ENCODE data around the gene ESR1.

The ESR1 gene

DNA sequence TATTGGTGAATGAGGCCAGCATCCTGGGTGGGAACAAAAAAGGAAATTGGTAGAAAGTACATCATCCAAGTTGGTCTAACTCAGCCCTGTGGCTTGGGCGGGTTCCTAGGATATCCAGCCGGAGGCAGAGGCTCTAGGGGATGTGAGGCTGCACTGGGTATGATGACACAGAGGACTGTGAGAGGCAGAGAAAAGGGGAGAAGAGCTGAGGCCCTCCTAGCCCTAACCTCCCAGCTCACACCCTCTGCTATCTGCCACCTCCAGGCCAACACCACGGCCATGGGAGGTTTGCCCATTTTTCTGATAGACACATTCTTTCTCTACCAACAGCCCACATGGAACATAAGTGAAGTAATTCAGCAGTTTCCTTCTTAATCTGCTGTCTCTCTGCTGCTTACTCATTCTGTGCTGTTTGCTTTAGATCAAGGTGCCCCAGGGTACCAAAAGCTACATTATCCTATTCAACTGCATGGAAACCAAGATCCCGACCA lies 284.4 kb downstream of the ESR1 start:
- ATAC-seq = no peak
- Mint-ChIP-seq H3K4me1 (no peaks in the 10 kb centered on the region), H3K9me3 (no peaks in the 10 kb centered on the region), H3K27me3 (no peaks in the 10 kb centered on the region), H3K36me3 (no peaks in the 10 kb centered on the region), H3K4me3 (no peak overlapping the region), H3K27ac (no peak overlapping the region)

DNA sequence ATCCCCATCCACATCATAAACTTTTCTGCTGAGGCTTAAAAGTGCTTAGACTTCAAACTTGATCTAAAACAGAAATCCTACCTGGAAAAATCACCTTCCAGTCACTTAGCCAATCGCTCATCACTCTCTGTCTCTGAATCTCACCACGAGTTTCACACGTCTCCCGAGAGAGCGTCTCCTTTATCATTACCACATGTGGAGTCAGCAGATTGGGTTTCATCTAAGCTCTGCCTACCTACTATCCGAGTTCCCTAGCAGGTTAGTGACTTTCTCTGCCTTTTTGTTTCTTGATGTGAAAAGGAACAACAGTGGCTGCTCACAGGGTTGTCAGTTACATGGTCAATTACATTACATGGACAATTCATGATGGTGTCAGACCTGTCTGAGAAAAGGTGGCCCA lies 286.2 kb downstream of the ESR1 start:
- no peak overlapping the region for H3K4me3 Mint-ChIP-seq
- H3K9me3 Mint-ChIP-seq = no peaks in the 10 kb centered on the region
- ATAC-seq = no peak
- H3K36me3 Mint-ChIP-seq = no peaks in the 10 kb centered on the region
- H3K27ac Mint-ChIP-seq = no peak overlapping the region
- H3K4me1 Mint-ChIP-seq = no peaks in the 10 kb centered on the region
- H3K27me3 Mint-ChIP-seq = no peaks in the 10 kb centered on the region

DNA sequence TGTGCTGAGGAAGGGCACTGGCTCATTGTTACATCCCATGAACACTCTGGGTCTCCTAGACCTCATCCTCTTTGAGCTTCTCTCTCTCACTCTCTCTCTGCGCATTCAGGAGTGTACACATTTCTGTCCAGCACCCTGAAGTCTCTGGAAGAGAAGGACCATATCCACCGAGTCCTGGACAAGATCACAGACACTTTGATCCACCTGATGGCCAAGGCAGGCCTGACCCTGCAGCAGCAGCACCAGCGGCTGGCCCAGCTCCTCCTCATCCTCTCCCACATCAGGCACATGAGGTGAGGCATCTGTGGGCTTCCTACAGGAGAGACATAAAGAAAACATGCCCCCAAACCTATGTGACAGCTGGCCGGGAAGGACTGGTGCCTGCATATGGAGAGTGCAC lies 286.8 kb downstream of the ESR1 start:
- H3K4me1 Mint-ChIP-seq = no peaks in the 10 kb centered on the region
- H3K36me3 Mint-ChIP-seq = no peaks in the 10 kb centered on the region
- H3K4me3 Mint-ChIP-seq = no peak overlapping the region
- H3K27me3 Mint-ChIP-seq = no peaks in the 10 kb centered on the region
- H3K9me3 Mint-ChIP-seq = no peaks in the 10 kb centered on the region
- no peak overlapping the region for H3K27ac Mint-ChIP-seq
- no peak for ATAC-seq

DNA sequence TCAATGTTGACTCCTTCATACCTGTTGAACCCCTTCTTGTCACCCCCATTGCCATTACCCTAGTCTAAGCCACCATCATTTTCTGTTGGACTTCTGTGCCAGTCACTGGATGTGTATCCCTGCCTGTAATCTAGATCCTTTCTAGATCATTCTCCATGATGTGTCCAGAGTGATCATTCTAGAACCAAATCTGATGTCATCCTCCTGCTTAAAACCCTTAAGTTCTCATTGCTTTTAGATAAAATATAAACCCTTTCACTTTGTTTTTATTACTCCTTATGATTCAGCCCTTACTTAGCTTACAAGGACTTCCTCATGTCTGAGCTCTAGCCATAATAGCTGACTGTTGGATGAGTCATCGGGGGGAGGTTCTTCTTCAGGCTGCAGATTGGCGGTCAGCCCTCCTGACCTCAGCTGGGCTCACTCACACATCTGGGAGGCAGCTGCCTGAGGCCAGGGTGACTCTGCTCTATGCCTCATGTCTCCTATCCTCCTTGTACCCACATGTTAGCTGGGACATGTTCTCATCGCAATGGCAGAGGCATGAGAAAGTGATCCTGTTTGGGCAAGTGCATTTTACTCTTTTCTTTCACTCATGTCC lies 287.6 kb downstream of the ESR1 start:
- Mint-ChIP-seq H3K27me3 (no peaks in the 10 kb centered on the region), H3K36me3 (no peaks in the 10 kb centered on the region), H3K4me3 (no peak overlapping the region), H3K4me1 (no peaks in the 10 kb centered on the region), H3K9me3 (no peaks in the 10 kb centered on the region), H3K27ac (no peak overlapping the region)
- ATAC-seq = no peak

DNA sequence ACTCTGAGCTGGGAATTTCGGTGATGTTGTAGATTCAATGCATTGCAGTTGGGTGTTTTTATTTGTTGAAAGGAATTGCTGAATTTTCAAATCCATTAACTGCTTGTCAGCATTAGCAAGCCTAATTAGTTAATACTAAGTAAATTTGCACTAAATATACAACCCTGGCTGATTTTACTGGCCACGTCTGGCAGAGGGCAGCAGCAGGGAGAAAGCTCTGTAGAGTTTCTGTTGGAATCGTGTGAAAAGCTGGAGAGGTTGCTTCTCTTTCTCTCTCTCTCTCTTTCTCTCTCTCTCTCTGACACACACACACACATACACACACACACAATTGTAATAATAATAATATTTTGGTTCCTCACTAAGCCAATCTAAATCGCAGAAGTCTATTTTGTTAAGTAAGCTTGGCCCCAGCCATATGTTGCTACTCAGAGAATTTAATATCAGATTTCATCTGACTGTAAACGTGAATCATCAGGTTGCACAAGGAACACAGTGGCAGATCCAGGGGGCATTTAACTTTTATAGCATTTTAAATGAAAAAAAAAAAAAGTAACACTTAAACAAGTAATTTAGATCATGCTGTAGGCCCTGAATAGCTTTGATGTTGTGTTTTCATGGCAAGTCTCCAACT lies 289.5 kb downstream of the ESR1 start:
- ATAC-seq = no peak
- no peaks in the 10 kb centered on the region for H3K27me3 Mint-ChIP-seq
- H3K9me3 Mint-ChIP-seq = no peaks in the 10 kb centered on the region
- H3K36me3 Mint-ChIP-seq = no peaks in the 10 kb centered on the region
- H3K4me1 Mint-ChIP-seq = no peaks in the 10 kb centered on the region
- H3K27ac Mint-ChIP-seq = no peak overlapping the region
- H3K4me3 Mint-ChIP-seq = no peak overlapping the region

DNA sequence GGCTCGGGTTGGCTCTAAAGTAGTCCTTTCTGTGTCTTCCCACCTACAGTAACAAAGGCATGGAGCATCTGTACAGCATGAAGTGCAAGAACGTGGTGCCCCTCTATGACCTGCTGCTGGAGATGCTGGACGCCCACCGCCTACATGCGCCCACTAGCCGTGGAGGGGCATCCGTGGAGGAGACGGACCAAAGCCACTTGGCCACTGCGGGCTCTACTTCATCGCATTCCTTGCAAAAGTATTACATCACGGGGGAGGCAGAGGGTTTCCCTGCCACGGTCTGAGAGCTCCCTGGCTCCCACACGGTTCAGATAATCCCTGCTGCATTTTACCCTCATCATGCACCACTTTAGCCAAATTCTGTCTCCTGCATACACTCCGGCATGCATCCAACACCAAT lies 291.2 kb downstream of the ESR1 start:
- ATAC-seq = no peak
- Mint-ChIP-seq H3K4me3 (no peak overlapping the region), H3K27ac (no peak overlapping the region), H3K27me3 (no peaks in the 10 kb centered on the region), H3K9me3 (no peaks in the 10 kb centered on the region), H3K4me1 (no peaks in the 10 kb centered on the region), H3K36me3 (no peaks in the 10 kb centered on the region)

DNA sequence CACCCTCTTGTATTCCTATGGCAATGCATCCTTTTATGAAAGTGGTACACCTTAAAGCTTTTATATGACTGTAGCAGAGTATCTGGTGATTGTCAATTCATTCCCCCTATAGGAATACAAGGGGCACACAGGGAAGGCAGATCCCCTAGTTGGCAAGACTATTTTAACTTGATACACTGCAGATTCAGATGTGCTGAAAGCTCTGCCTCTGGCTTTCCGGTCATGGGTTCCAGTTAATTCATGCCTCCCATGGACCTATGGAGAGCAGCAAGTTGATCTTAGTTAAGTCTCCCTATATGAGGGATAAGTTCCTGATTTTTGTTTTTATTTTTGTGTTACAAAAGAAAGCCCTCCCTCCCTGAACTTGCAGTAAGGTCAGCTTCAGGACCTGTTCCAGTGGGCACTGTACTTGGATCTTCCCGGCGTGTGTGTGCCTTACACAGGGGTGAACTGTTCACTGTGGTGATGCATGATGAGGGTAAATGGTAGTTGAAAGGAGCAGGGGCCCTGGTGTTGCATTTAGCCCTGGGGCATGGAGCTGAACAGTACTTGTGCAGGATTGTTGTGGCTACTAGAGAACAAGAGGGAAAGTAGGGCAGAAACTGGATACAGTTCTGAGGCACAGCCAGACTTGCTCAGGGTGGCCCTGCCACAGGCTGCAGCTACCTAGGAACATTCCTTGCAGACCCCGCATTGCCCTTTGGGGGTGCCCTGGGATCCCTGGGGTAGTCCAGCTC lies 292.1 kb downstream of the ESR1 start:
- Mint-ChIP-seq H3K4me3 (no peak overlapping the region), H3K9me3 (no peaks in the 10 kb centered on the region), H3K36me3 (no peaks in the 10 kb centered on the region), H3K27me3 (no peaks in the 10 kb centered on the region), H3K4me1 (no peaks in the 10 kb centered on the region), H3K27ac (no peak overlapping the region)
- peak; percentile 9 for ATAC-seq

DNA sequence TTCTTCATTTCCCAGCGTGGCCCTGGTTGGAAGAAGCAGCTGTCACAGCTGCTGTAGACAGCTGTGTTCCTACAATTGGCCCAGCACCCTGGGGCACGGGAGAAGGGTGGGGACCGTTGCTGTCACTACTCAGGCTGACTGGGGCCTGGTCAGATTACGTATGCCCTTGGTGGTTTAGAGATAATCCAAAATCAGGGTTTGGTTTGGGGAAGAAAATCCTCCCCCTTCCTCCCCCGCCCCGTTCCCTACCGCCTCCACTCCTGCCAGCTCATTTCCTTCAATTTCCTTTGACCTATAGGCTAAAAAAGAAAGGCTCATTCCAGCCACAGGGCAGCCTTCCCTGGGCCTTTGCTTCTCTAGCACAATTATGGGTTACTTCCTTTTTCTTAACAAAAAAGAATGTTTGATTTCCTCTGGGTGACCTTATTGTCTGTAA lies 292.7 kb downstream of the ESR1 start:
- no peaks in the 10 kb centered on the region for H3K9me3 Mint-ChIP-seq
- no peaks in the 10 kb centered on the region for H3K36me3 Mint-ChIP-seq
- no peak overlapping the region for H3K4me3 Mint-ChIP-seq
- no peaks in the 10 kb centered on the region for H3K27me3 Mint-ChIP-seq
- H3K27ac Mint-ChIP-seq = no peak overlapping the region
- peak; percentile 10 for ATAC-seq
- no peaks in the 10 kb centered on the region for H3K4me1 Mint-ChIP-seq

DNA sequence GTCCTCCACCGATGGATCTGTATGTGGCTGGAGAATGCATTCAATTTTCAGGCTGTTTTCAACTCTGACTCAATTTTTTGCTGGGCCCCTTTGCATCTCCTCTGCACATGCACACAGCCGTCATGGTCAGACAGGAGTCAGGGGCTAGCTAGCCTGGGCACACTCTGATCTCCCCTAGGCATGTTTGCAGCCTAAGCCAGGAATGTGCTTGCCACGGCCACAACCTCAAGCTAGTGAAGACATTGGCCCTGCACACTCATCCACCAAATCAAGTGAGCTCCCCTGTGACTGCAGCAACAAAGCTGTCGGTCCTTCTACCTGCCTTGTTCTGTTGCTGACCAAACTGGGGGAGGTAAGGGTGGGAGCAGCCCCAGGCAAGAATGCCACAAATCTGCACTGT lies 300.5 kb downstream of the ESR1 start:
- H3K36me3 Mint-ChIP-seq = no peaks in the 10 kb centered on the region
- H3K4me1 Mint-ChIP-seq = no peaks in the 10 kb centered on the region
- no peak overlapping the region for H3K4me3 Mint-ChIP-seq
- peaks cover 23% of the 10 kb centered on the region for H3K27me3 Mint-ChIP-seq
- no peak for ATAC-seq
- H3K27ac Mint-ChIP-seq = no peak overlapping the region
- H3K9me3 Mint-ChIP-seq = no peaks in the 10 kb centered on the region

DNA sequence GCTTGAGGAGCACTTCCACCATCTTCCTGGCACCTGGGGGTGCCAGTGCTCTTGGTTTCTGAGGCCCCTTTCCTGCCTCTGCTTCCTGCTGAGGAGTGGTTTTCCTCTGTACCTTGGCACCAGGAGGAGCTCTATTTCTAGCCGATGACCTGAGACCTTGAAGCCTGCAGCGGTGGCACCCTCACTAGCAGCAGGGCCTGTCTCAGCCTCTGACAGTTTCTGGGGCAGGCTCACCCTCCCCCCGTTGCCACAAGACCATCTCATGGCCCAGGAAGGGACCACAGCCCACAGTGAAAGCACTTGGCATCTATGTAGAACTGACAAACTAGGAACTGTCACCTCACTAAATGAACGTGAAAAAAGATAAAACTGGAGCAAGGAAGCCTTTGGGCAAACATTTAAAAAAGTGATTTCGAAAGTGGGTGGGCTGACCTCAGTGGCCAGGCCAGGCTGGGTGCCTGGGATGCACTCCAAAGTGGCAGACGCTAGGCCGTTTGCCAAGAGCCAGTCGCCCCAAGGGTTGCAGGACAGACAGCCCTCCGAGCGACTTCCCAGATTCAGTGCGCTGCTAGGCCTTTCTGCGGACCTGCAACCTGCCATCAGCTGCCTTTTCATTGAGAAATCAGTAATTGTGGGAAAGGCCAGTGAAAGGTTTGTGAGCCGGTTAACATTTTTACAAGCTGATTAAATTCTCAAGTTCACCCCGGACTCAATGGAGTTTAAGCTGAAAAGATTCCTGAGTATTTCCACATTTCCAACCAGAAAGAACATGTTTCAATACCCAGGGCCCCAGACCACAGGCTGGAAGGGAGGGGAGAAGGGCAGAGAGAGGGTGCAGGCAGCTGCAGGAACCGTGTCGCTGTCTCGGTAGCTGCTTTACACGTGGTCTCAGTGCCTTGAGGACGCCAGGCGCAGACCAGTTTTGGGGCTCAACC lies 303.7 kb downstream of the ESR1 start:
- Mint-ChIP-seq H3K4me3 (no peak overlapping the region), H3K27ac (no peak overlapping the region), H3K9me3 (no peaks in the 10 kb centered on the region), H3K4me1 (no peaks in the 10 kb centered on the region), H3K27me3 (peaks cover 23% of the 10 kb centered on the region), H3K36me3 (no peaks in the 10 kb centered on the region)
- no peak for ATAC-seq

DNA sequence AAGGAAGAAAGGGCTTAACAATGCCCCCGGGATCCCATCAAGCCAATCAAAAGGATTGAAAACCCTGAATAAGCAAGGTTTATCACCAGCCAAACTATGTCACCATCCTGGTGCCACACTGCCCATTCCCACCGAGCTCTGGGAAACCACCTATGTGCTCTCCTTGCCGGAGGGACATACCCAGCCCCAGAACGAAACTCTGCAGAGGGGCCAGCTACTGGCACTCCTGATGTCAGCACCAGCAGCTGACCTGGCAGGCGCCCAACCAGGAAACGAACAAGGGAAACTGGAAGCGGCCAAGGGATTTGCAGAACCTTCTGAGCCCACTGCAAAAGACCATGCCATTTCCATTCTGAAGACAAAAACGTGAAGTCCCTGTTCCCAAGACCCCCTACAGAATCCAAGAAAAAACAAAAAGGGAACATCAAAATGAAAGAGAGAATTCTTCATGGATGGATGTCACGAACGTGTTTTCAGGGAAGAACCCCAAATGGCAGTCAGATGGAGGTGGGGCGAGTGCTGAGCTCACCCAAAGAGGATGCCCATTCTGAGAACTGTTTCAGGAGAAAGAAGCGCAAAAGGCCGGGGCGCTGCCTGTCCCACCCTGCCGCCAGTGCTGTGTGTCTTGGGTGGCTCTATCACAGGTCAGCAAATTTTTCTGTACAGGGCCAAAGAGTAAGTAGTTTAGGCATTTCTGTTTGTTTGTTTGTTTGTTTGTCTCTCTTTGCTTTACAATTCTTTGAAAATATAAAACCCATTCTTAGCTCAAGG lies 305.2 kb downstream of the ESR1 start:
- Mint-ChIP-seq H3K4me1 (peaks cover 4% of the 10 kb centered on the region), H3K27me3 (peaks cover 23% of the 10 kb centered on the region), H3K27ac (no peak overlapping the region), H3K36me3 (no peaks in the 10 kb centered on the region), H3K9me3 (no peaks in the 10 kb centered on the region), H3K4me3 (no peak overlapping the region)
- ATAC-seq = peak; percentile 34

DNA sequence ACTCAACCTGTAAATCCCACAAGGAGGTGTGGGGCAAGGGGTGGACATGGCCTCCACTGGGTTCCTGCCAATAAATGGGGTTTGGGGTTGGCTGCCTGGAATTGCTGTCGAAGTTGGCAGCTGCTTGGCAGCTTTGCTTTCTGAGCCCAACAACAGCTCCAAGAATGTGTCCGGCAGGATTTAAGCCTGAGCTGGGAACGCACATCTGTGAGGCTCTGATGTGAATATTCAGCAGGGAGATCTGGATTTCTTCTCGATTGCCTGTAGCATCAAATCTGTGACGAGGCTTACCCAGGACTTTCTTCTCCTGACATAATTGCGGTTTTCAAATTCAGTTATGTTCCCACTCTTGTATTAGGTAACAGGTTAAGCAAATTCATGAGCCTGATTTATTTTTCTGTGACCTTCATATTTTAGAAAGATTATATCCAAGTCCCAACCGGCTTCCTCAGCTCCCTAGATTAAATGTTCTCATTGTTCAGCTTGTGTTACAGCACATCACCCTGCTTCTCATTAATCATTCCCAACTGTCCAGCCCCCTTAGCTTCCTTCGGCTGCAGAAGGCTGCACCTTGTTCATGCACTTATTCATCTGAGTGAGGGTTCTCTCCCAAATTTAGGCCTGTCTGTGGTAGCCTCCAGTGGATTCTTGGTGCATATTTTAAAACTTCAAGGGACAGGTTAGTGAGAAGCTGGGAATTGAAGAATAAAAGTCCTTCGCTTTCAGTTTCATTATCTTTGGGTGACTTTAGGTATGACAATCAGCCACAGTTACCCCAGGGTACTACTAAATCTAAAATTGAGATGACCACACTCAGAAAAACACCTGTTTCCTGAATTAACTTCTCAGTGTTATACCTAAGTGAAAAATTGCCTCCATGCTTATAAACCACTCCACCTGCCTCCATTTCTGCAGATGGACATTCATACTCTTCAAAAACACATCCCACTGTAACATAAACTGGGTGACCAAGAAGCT lies 310.0 kb downstream of the ESR1 start:
- Mint-ChIP-seq H3K27me3 (no peaks in the 10 kb centered on the region), H3K36me3 (peaks cover 39% of the 10 kb centered on the region), H3K4me1 (peaks cover 9% of the 10 kb centered on the region), H3K27ac (no peak overlapping the region), H3K9me3 (peaks cover 4% of the 10 kb centered on the region), H3K4me3 (no peak overlapping the region)
- no peak for ATAC-seq

DNA sequence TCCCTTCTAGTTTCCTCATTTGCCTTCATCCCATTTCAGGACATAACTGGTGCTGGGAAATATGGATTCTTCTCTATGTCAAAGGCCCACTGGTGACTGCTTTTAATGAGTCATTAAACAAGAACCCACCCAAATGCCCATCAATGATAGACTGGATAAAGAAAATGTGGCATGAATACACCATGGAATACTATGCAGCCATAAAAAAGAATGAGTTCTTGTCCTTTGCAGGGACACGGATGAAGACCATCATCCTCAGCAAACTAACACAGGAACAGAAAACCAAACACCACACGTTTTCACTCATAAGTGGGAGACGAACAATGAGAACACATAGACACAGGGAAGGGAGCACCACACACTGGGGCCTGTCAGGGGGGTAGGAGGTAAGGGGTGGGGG lies 310.7 kb downstream of the ESR1 start:
- Mint-ChIP-seq H3K4me3 (no peak overlapping the region), H3K36me3 (peaks cover 40% of the 10 kb centered on the region), H3K27ac (no peak overlapping the region), H3K27me3 (no peaks in the 10 kb centered on the region), H3K4me1 (peaks cover 9% of the 10 kb centered on the region), H3K9me3 (peaks cover 4% of the 10 kb centered on the region)
- ATAC-seq = no peak

DNA sequence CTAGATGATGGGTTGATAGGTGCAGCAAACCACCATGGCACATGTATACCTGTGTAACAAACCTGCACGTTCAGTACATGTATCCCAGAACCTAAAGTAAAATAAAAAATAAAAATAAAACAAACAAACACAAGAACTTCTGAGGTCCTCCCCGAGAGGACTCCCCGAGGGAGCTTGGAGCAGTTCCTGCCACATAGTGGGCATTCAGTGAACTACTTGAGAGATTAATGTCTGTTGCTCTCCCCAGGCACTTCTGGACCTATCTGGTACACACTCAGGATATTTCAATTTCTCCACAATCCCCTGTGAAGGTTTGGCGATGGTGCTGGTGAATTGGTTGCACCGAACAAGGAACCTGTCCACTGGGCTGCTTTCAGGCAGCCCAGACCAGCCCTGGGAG lies 311.2 kb downstream of the ESR1 start:
- no peak overlapping the region for H3K27ac Mint-ChIP-seq
- H3K27me3 Mint-ChIP-seq = no peaks in the 10 kb centered on the region
- peaks cover 4% of the 10 kb centered on the region for H3K9me3 Mint-ChIP-seq
- no peak overlapping the region for H3K4me3 Mint-ChIP-seq
- H3K4me1 Mint-ChIP-seq = peaks cover 9% of the 10 kb centered on the region
- no peak for ATAC-seq
- peaks cover 40% of the 10 kb centered on the region for H3K36me3 Mint-ChIP-seq
